GM21786 (cell line): Measurements from ENCODE around the gene TNFRSF12A.
"Not testable (repeated sequence)": the region's sequence is repeated elsewhere in the genome, so short reads cannot be mapped to it uniquely, and the experiment has no call there.

ENCODE experiments used
- ATAC-seq: cut with Tn5 transposase; IDR thresholded peaks from one replicate; pipeline ENCODE4 v1.9.1; 2021; ENCODE audit not compliant: unreplicated experiment

Gene TNFRSF12A

DNA sequence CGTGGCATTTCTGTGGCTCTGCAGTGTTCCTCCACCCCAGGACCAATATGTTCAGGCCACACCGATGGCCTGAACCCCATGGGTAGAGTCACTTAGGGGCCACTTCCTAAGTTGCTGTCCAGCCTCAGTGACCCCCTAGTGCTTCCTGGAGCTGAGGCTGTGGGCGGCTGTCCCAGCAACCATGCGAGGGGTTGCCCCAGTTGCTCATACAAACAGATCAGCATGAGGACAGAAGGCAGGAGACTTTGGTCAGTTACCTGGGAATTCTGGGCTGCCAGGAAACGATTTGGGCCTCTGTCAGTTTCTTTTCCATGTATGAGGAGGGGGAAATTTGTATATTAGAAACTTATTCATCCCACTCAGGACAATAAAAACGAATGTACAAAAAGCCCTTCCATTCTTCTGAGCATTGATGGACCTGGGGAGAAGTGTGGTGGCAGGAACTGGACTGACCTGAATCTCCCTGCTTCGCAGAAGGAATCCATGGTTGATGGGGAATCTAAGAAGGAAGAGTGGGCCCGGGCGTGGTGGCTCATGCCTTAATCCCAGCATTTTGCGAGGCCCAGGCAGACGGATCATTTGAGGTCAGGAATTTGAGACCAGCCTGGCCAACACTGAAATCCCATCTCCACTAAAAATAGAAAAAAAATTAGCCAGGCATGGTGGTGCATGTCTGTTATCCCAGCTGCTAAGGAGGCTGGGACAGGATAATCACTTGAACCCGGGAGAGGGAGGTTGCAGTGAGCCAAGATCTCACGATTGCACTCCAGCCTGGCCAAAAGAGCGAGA lies 40.4 kb downstream of the TNFRSF12A start:
- ATAC-seq, result no peak

DNA sequence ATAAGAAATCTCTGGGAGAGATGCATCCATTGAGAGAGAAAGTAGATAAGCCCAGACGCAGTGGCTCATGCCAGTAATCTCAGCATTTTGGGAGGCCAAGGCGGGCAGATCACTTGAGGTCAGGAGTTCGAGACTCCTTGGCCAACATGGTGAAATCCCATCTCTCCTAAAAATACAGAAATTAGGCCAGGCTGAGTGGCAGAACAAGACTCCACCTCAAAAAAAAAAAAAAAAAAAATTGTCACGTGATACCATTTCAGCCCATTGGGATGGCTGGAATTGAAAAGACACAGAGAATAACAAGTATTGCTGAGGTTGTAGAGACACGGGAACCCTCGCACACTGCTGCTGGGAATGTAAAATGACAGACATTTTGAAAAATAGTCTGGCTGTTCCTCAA lies 42.4 kb downstream of the TNFRSF12A start:
- ATAC-seq, result no peak

DNA sequence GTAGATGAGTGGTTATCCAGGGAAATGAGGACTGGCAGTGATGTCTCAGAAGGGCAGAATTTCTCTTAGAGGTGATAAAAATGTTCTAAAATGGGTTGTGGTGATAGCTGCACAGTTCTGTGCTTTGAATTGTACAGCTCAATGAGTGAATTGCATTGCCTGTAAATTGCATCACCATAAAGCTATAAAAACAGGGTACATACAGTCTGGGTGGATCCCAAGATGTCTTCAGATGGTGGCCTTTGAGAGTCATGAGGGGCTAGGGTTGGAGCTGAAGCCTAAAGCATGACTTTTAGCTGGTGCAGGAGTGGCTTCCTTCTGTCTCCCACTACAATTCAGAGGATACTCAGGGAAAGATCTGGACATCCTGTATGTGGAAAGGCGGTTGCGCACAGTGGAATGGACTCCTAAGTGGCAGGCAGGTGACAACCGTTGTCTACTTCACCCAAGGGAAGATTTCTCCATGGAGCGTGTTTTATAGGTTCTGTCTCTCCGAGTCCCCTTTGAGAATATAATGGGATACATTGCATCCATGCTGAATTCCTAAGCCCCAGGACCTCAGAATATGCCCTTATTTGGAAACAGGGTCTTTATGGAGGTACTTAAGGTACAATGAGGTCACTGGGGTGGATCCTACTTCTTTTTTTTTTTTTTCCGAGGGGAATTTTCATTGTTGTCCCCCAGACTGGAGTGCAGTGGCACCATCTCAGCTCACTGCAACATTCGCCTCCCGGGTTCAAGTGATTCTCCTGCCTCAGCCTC lies 43.6 kb downstream of the TNFRSF12A start:
- no peak for ATAC-seq

DNA sequence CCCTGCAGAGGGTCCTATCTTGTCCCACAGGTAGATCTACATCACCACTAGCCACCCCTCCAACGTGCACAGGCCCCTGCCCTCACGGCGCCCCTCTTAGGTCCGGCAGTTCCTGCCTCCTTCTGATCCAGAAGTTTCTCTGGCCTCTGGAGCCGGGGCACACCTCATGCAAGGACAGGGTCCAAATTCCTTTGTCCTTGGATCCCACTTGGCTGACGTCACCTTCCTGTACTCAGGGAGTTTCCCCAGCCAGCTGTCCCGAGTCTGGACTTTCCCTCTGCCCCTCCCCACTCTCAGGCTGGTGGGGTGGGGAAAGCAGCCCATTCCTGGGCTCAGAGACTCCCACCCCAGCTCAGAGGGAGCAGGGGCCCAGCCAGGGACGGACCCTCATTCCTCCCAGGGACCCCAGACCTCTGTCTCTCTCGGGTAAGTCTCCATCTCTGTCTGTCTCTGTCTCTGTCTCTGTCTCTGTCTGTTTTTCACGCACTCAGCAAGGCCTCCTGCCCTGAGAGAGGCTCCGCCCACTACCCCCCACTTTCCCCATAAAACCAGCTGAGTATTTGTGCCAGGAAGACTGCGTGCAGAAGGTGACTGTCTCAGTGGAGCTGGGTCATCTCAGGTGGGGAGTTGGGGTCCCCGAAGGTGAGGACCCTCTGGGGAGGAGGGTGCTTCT lies 45.0 kb downstream of the TNFRSF12A start, which contains the start of gene IL32:
IL32 (plus strand) TSS at position 572 of the 673 bp plus-strand sequence. CDS start 172 bp downstream, outside the sequence.
- no peak for ATAC-seq

DNA sequence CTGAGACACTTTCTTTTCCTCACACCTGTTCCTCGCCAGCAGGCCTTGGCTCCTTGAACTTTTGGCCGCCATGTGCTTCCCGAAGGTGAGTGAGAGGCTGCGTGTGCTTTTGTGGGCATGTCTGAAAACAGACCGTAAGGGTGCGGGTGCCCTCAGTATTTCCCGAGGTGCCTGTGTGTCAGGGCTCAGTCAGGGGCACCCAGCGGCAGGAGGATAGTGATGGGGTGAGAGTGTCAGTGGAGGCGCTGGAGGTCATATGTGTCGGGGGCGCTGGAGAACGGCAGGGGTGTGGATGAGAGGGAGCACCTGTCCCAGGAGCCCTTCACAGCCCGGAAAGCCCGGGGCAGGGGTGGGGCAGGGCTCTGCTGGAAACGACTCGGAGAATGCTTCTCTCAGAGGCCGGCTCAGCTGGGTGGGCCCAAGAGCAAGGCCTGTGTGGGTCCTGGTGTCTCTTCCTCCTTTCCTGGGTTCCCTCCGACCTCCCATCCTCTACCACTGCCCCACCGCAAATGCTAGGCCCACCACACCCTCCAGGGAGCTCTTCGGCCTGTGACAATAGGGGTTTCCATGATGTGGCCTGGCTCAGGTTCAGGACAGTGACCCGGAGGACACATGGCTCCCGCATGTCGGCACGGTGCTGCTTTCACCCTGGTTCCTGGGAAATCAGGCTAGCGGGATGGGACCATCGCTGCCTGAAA lies 45.7 kb downstream of the TNFRSF12A start:
- ATAC-seq, result no peak

- no peak for ATAC-seq
These were observed 46.2 kb downstream of the TNFRSF12A start for GRCh38 chr16:3066440-3066748.

GRCh38 chr16:3068487-3068886 lies 48.3 kb downstream of the TNFRSF12A start:
- no peak for ATAC-seq

GRCh38 chr16:3069146-3069545 lies 49.0 kb downstream of the TNFRSF12A start:
- ATAC-seq, result not testable (repeated sequence)

- no peak for ATAC-seq
These were observed 50.5 kb downstream of the TNFRSF12A start for GRCh38 chr16:3070608-3071111.

DNA sequence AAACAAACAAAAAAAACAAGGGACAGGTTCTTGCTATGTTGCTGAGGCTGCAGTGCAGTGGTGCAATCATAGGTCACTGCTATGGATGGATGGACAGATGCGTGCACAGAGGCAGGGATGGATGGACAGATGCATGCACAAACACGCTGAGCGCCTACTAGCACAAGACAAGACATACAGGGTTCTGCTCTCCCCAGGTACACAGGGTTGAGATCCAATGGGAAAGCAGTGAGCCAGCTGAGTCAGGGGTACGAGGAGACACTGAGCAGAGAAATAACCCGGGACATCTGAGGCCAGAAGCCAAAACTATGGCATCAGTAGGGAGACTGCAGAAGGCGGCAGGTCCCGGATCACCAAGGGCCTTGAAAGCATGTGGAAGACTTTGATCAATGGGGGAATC lies 51.5 kb downstream of the TNFRSF12A start:
- no peak for ATAC-seq
